Liver (tissue), 9 donors: Measurements from ENCODE around the gene CDK19. TPM values are rescaled to one million over a fixed set of nuclear protein-coding genes. Genes with fewer than 3 reads are reported as not detected.

Experiments used
- DNase-seq: peaks from one replicate; pipeline ENCODE4 v3.0.0-alpha.2; 2017; ENCODE audit warnings: low spot score
- H3K27ac ChIP-seq, 2 donors: one replicate each; pipeline ENCODE4 v1.7.0; 2013; ENCODE audit warnings: inconsistent platforms in 2 of 2, low read length in 2 of 2, control low read depth in 1 of 2, low read depth in 1 of 2, mild to moderate bottlenecking in 1 of 2
- H3K27me3 ChIP-seq, 4 donors: one replicate each; pipeline versions ENCODE4 v1.6.1 to v1.7.0; 2013; ENCODE audit warnings: low read length in 3 of 4, inconsistent platforms in 1 of 4, mild to moderate bottlenecking in 1 of 4, moderate library complexity in 1 of 4; ENCODE audit not compliant: control insufficient read depth in 4 of 4, insufficient read depth in 4 of 4
- H3K36me3 ChIP-seq, 4 donors: one replicate each; pipeline versions ENCODE4 v1.6.1 to v1.7.0; 2013; ENCODE audit warnings: low read length in 3 of 4, mild to moderate bottlenecking in 3 of 4, low read depth in 1 of 4, moderate library complexity in 1 of 4; ENCODE audit not compliant: control insufficient read depth in 4 of 4, insufficient read depth in 3 of 4
- H3K4me1 ChIP-seq, 4 donors: one replicate each; pipeline versions ENCODE4 v1.6.1 to v1.7.0; 2013; ENCODE audit warnings: low read length in 3 of 4, mild to moderate bottlenecking in 3 of 4, moderate library complexity in 1 of 4; ENCODE audit not compliant: control insufficient read depth in 4 of 4, insufficient read depth in 4 of 4
- H3K4me3 ChIP-seq, 3 donors: one replicate each; pipeline versions ENCODE4 v1.6.1 to v1.7.0; 2013; ENCODE audit warnings: low read length in 3 of 3, control low read depth in 1 of 3, low read depth in 1 of 3, mild to moderate bottlenecking in 1 of 3
- H3K9ac ChIP-seq, 2 donors: one replicate each; pipeline ENCODE4 v1.7.0; 2013; ENCODE audit warnings: low read length in 2 of 2, mild to moderate bottlenecking in 2 of 2, moderate library complexity in 2 of 2, control low read depth in 1 of 2, low read depth in 1 of 2
- H3K9me3 ChIP-seq, 4 donors: one replicate each; pipeline versions ENCODE4 v1.6.1 to v1.7.0; 2013; ENCODE audit warnings: low read length in 3 of 4; ENCODE audit not compliant: control insufficient read depth in 4 of 4
- EGR1 ChIP-seq, 2 donors: IDR thresholded peaks; 2 replicates each; pipeline ENCODE4 v1.6.1; 2016 to 2018; ENCODE audit warnings: antibody characterized with exemption in 2 of 2, low read depth in 2 of 2
- FOXA1 ChIP-seq: IDR thresholded peaks from 2 replicates; pipeline ENCODE4 v1.6.1; 2016; ENCODE audit warnings: antibody characterized with exemption
- FOXA2 ChIP-seq: IDR thresholded peaks from 2 replicates; pipeline ENCODE4 v1.6.1; 2016; ENCODE audit warnings: antibody characterized with exemption
- GABPA ChIP-seq, 2 donors: IDR thresholded peaks in 1 of 2; conservative IDR thresholded peaks in 1 of 2; 2 replicates each; pipeline ENCODE4 v1.6.1; 2016; ENCODE audit warnings: antibody characterized with exemption in 2 of 2, mild to moderate bottlenecking in 1 of 2, moderate library complexity in 1 of 2
- HNF4A ChIP-seq, 2 donors: conservative IDR thresholded peaks; 2 replicates each; pipeline ENCODE4 v1.6.1; 2016; ENCODE audit warnings: antibody characterized with exemption in 2 of 2, mild to moderate bottlenecking in 2 of 2
- HNF4G ChIP-seq: IDR thresholded peaks from 2 replicates; pipeline ENCODE4 v1.6.1; 2016; ENCODE audit warnings: antibody characterized with exemption
- JUND ChIP-seq, 2 donors: IDR thresholded peaks; 2 replicates each; pipeline ENCODE4 v1.6.1; 2016; ENCODE audit warnings: antibody characterized with exemption in 2 of 2
- NR2F2 ChIP-seq: IDR thresholded peaks from 2 replicates; pipeline ENCODE4 v1.6.1; 2016; ENCODE audit warnings: antibody characterized with exemption
- RAD21 ChIP-seq, 2 donors: IDR thresholded peaks; 2 replicates each; pipeline ENCODE4 v1.6.1; 2016; ENCODE audit warnings: antibody characterized with exemption in 2 of 2, mild to moderate bottlenecking in 2 of 2
- RXRA ChIP-seq, 2 donors: IDR thresholded peaks; 2 replicates each; pipeline ENCODE4 v1.6.1; 2017 to 2018; ENCODE audit warnings: antibody characterized with exemption in 2 of 2, mild to moderate bottlenecking in 1 of 2
- SP1 ChIP-seq: IDR thresholded peaks from 2 replicates; pipeline ENCODE4 v1.6.1; 2018; ENCODE audit warnings: antibody characterized with exemption, mild to moderate bottlenecking
- TAF1 ChIP-seq: conservative IDR thresholded peaks from 2 replicates; pipeline ENCODE4 v1.6.1; 2016; ENCODE audit warnings: antibody characterized with exemption, mild to moderate bottlenecking
- YY1 ChIP-seq: IDR thresholded peaks from 2 replicates; pipeline ENCODE4 v1.6.1; 2016; ENCODE audit warnings: antibody characterized with exemption, mild to moderate bottlenecking
- WGBS: extraction: QIAGEN DNeasy Blood & Tissue Kit; methylation state at CpG from one replicate; pipeline ENCODE4 v1.1.7; 2013; 5-methylcytosine and 5-hydroxymethylcytosine counted together
- polyA plus RNA-seq, 2 donors: library from polyadenylated mRNA; stranded (reverse) in 1 of 2; unstranded in 1 of 2; fragments of 200-250 nt in 1 of 2; fragments of >200 nt in 1 of 2; fragmentation: Nextera tagmentation in 1 of 2; extraction: Ambion mirVana in 1 of 2; gene quantifications; one replicate each; pipeline versions ENCODE4 v1.2.1 to v1.2.3, GENCODE V29; 2013 to 2015
- total RNA-seq, 2 donors: library from RNA; depleted of rRNA; stranded (reverse); fragments of >200 nt; gene quantifications; one replicate each; pipeline ENCODE4 v1.2.3, GENCODE V29; 2014
- TF ChIP-seq, protein P1 (sequence below): IDR thresholded peaks from 2 replicates; pipeline ENCODE4 v1.6.1; 2016; ENCODE audit warnings: antibody characterized with exemption
- TF ChIP-seq, protein P2 (sequence below): IDR thresholded peaks from 2 replicates; pipeline ENCODE4 v1.6.1; 2016; ENCODE audit warnings: antibody characterized with exemption
- TF ChIP-seq, protein P3 (sequence below): fragments of 150-350 bp; IDR thresholded peaks from 2 replicates; pipeline ENCODE4 v1.5.1; 2017; ENCODE audit warnings: improper control_type of control experiment, low read depth, low read length; ENCODE audit not compliant: missing input control
- TF ChIP-seq, protein P4 (sequence below): IDR thresholded peaks from 2 replicates; pipeline ENCODE4 v1.6.1; 2016; ENCODE audit warnings: antibody characterized with exemption, mild to moderate bottlenecking
- TF ChIP-seq, protein P5 (sequence below): IDR thresholded peaks from 2 replicates; pipeline ENCODE4 v1.6.1; 2016; ENCODE audit warnings: antibody characterized with exemption
- donor health status: healthy.
- donor health status: healthy.
- donor health status: healthy.
- donor health status: healthy.
- donor health status: healthy.

Gene CDK19
- total and polyA plus RNA-seq, 4 donors: 1.8 to 7.6 (median 3.9) TPM

DNA sequence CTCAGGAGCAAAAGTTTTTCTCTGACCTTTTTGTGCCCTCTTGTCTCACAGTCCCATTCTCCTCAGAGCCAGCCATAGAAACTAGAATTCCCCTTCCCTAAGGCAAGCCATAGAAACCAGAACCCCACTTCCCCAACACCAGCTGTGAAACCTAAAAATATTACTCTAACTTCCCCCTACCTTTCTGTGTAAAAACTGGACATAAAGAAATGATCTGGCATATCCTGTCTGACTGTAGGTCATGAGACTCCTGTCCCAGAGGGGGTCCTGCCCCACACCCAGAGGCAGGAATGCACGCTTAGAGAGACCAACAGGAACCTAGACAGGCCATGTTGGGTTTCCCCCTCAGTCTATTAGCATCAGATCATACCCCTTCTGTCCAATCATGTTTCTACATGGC, 198.2 kb downstream of the CDK19 start:
- no peak for DNase-seq
- Histone ChIP-seq H3K27ac (no peak overlapping the region), H3K9me3 (no peaks in the 10 kb centered on the region), H3K27me3 (no peaks in the 10 kb centered on the region), H3K4me1 (no peaks in the 10 kb centered on the region), H3K9ac (no peak overlapping the region), H3K4me3 (no peak overlapping the region), H3K36me3 (peaks cover 0 to 20% (median 12%) of the 10 kb centered on the region in 4 donors)
- WGBS: 94% methylated on average over 1 of the region's 1 CpG
- no peak for TF ChIP-seq RAD21 (IDR thresholded peaks at IDR 0.05)
- TF ChIP-seq, protein P1, sequence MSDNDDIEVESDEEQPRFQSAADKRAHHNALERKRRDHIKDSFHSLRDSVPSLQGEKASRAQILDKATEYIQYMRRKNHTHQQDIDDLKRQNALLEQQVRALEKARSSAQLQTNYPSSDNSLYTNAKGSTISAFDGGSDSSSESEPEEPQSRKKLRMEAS: no peak
- no peak for TF ChIP-seq GABPA (IDR thresholded peaks at IDR 0.05 in 1 of 2, conservative IDR thresholded peaks at IDR 0.05 in 1 of 2)
- TF ChIP-seq SP1: no peak
- TF ChIP-seq, protein P2, sequence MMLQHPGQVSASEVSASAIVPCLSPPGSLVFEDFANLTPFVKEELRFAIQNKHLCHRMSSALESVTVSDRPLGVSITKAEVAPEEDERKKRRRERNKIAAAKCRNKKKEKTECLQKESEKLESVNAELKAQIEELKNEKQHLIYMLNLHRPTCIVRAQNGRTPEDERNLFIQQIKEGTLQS: no peak
- no peak for TF ChIP-seq RXRA (IDR thresholded peaks at IDR 0.05)
- TF ChIP-seq, protein P3, sequence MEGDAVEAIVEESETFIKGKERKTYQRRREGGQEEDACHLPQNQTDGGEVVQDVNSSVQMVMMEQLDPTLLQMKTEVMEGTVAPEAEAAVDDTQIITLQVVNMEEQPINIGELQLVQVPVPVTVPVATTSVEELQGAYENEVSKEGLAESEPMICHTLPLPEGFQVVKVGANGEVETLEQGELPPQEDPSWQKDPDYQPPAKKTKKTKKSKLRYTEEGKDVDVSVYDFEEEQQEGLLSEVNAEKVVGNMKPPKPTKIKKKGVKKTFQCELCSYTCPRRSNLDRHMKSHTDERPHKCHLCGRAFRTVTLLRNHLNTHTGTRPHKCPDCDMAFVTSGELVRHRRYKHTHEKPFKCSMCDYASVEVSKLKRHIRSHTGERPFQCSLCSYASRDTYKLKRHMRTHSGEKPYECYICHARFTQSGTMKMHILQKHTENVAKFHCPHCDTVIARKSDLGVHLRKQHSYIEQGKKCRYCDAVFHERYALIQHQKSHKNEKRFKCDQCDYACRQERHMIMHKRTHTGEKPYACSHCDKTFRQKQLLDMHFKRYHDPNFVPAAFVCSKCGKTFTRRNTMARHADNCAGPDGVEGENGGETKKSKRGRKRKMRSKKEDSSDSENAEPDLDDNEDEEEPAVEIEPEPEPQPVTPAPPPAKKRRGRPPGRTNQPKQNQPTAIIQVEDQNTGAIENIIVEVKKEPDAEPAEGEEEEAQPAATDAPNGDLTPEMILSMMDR: no peak
- TF ChIP-seq YY1: no peak
- TF ChIP-seq, protein P4, sequence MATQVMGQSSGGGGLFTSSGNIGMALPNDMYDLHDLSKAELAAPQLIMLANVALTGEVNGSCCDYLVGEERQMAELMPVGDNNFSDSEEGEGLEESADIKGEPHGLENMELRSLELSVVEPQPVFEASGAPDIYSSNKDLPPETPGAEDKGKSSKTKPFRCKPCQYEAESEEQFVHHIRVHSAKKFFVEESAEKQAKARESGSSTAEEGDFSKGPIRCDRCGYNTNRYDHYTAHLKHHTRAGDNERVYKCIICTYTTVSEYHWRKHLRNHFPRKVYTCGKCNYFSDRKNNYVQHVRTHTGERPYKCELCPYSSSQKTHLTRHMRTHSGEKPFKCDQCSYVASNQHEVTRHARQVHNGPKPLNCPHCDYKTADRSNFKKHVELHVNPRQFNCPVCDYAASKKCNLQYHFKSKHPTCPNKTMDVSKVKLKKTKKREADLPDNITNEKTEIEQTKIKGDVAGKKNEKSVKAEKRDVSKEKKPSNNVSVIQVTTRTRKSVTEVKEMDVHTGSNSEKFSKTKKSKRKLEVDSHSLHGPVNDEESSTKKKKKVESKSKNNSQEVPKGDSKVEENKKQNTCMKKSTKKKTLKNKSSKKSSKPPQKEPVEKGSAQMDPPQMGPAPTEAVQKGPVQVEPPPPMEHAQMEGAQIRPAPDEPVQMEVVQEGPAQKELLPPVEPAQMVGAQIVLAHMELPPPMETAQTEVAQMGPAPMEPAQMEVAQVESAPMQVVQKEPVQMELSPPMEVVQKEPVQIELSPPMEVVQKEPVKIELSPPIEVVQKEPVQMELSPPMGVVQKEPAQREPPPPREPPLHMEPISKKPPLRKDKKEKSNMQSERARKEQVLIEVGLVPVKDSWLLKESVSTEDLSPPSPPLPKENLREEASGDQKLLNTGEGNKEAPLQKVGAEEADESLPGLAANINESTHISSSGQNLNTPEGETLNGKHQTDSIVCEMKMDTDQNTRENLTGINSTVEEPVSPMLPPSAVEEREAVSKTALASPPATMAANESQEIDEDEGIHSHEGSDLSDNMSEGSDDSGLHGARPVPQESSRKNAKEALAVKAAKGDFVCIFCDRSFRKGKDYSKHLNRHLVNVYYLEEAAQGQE: no peak
- no peak for TF ChIP-seq EGR1 (IDR thresholded peaks at IDR 0.05; ENCODE audit: low read depth in 2 of 2)
- no peak for TF ChIP-seq TAF1
- TF ChIP-seq HNF4A (conservative IDR thresholded peaks at IDR 0.05): no peak
- TF ChIP-seq, protein P5, sequence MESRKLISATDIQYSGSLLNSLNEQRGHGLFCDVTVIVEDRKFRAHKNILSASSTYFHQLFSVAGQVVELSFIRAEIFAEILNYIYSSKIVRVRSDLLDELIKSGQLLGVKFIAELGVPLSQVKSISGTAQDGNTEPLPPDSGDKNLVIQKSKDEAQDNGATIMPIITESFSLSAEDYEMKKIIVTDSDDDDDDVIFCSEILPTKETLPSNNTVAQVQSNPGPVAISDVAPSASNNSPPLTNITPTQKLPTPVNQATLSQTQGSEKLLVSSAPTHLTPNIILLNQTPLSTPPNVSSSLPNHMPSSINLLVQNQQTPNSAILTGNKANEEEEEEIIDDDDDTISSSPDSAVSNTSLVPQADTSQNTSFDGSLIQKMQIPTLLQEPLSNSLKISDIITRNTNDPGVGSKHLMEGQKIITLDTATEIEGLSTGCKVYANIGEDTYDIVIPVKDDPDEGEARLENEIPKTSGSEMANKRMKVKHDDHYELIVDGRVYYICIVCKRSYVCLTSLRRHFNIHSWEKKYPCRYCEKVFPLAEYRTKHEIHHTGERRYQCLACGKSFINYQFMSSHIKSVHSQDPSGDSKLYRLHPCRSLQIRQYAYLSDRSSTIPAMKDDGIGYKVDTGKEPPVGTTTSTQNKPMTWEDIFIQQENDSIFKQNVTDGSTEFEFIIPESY: no peak
- TF ChIP-seq FOXA2: no peak
- TF ChIP-seq NR2F2: no peak

DNA sequence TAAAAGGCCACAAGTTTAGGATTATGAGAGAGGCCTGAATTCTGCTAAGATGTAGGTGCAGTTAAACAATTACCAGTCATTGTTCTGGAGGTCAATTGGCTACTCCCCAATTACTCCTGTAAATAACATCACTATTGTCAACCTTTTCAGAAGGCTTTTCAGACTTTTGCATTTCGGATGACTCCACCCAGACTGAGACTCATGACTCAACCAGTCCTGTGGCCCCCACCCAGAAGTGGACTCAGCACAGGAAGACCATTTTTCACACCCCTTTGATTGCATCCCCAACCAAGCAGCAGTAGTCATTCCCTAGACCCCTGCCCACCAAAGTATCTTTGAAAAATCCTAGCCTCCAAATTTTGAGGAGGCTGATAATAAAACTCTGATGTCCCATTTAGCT, 199.5 kb downstream of the CDK19 start:
- H3K27me3 ChIP-seq: no peaks in the 10 kb centered on the region
- no peak overlapping the region for H3K4me3 ChIP-seq
- WGBS: 100% methylated on average over 1 of the region's 1 CpG
- no peak for TF ChIP-seq HNF4G
- TF ChIP-seq, protein P3: no peak
- TF ChIP-seq FOXA1: no peak
- no peak for TF ChIP-seq JUND (IDR thresholded peaks at IDR 0.05)
- TF ChIP-seq FOXA2: no peak
- TF ChIP-seq, protein P1: no peak
- no peak for TF ChIP-seq YY1
- TF ChIP-seq RAD21 (IDR thresholded peaks at IDR 0.05): no peak
- TF ChIP-seq GABPA (IDR thresholded peaks at IDR 0.05 in 1 of 2, conservative IDR thresholded peaks at IDR 0.05 in 1 of 2): no peak
- TF ChIP-seq, protein P5: no peak
- TF ChIP-seq TAF1: no peak
- no peaks in the 10 kb centered on the region for H3K9me3 ChIP-seq
- peaks cover 0 to 14% (median 6%) of the 10 kb centered on the region in 4 donors for H3K36me3 ChIP-seq
- no peak for DNase-seq
- no peak overlapping the region for H3K27ac ChIP-seq
- no peak overlapping the region for H3K9ac ChIP-seq
- no peaks in the 10 kb centered on the region for H3K4me1 ChIP-seq
